ENCODE results near the gene CISTR. TPM values are rescaled to one million over a fixed set of nuclear protein-coding genes. Genes with fewer than 3 reads are reported as not detected.

The CISTR gene
- total RNA-seq, 1 donor from 2014 or later, result not detected

- H3K36me3 Mint-ChIP-seq (ENCODE audit: low read depth, unreplicated experiment), result no peaks in the 10 kb centered on the region
- no peaks in the 10 kb centered on the region for H3K9me3 ChIP-seq (ENCODE audit: insufficient read depth, low read depth, low read length)
- FAIRE-seq (no peak), DNase-seq (ENCODE audit: low read depth) (no peak)
- no peak overlapping the region for H3K4me3 Mint-ChIP-seq (ENCODE audit: unreplicated experiment)
- peaks cover 64% of the 10 kb centered on the region for H3K27me3 Mint-ChIP-seq (ENCODE audit: low read depth, unreplicated experiment)
- H2AFZ ChIP-seq (ENCODE audit: low read depth, low read length), result no peak overlapping the region
- H3K27me3 ChIP-seq (ENCODE audit: insufficient read depth, low read length), result peaks cover 61% of the 10 kb centered on the region
- no peaks in the 10 kb centered on the region for H3K79me2 ChIP-seq (ENCODE audit: insufficient read depth, low read length)
- H3K36me3 ChIP-seq (ENCODE audit: insufficient read depth, low read length), result no peaks in the 10 kb centered on the region
- H3K9ac ChIP-seq (ENCODE audit: low read length), result no peak overlapping the region
- H3K27ac ChIP-seq (ENCODE audit: low read depth, low read length), result no peak overlapping the region
- H3K4me3 ChIP-seq (ENCODE audit: insufficient read depth, low read depth, low read length), result no peak overlapping the region
- no peaks in the 10 kb centered on the region for H3K9me3 Mint-ChIP-seq (ENCODE audit: unreplicated experiment)
- H4K20me1 ChIP-seq (ENCODE audit: insufficient read depth, low read length), result peaks cover 9% of the 10 kb centered on the region
- no peak overlapping the region for H3K4me2 ChIP-seq (ENCODE audit: low read length)
- peaks cover 13% of the 10 kb centered on the region for H3K4me1 ChIP-seq (ENCODE audit: insufficient read depth, low read length)
- H3K27ac Mint-ChIP-seq (ENCODE audit: unreplicated experiment), result no peak overlapping the region
- TF ChIP-seq CTCF (IDR thresholded peaks at IDR 0.05; ENCODE audit: insufficient read depth, low read depth, low read length), result no peak
- no peak for TF ChIP-seq EZH2 (IDR thresholded peaks at IDR 0.05; ENCODE audit: insufficient read depth, low read length)
- H3K4me1 Mint-ChIP-seq (ENCODE audit: low read depth, unreplicated experiment), result peaks cover 3% of the 10 kb centered on the region
These were observed 17.4 kb downstream of the CISTR start for GRCh38 chr12:53734425-53734824.

- no peak for FAIRE-seq
- H3K27ac Mint-ChIP-seq (ENCODE audit: unreplicated experiment), result no peak overlapping the region
- Histone ChIP-seq H3K27ac (ENCODE audit: low read depth, low read length) (no peak overlapping the region), H3K4me3 (ENCODE audit: insufficient read depth, low read depth, low read length) (no peak overlapping the region), H3K4me1 (ENCODE audit: insufficient read depth, low read length) (peaks cover 13% of the 10 kb centered on the region), H3K36me3 (ENCODE audit: insufficient read depth, low read length) (no peaks in the 10 kb centered on the region), H3K79me2 (ENCODE audit: insufficient read depth, low read length) (no peaks in the 10 kb centered on the region), H3K27me3 (ENCODE audit: insufficient read depth, low read length) (peaks cover 54% of the 10 kb centered on the region), H3K9ac (ENCODE audit: low read length) (no peak overlapping the region), H2AFZ (ENCODE audit: low read depth, low read length) (no peak overlapping the region), H3K4me2 (ENCODE audit: low read length) (peak overlapping the region; percentile 39), H3K9me3 (ENCODE audit: insufficient read depth, low read depth, low read length) (no peaks in the 10 kb centered on the region), H4K20me1 (ENCODE audit: insufficient read depth, low read length) (peaks cover 5% of the 10 kb centered on the region)
- peaks cover 58% of the 10 kb centered on the region for H3K27me3 Mint-ChIP-seq (ENCODE audit: low read depth, unreplicated experiment)
- no peak for DNase-seq (ENCODE audit: low read depth)
- H3K4me1 Mint-ChIP-seq (ENCODE audit: low read depth, unreplicated experiment), result no peaks in the 10 kb centered on the region
- TF ChIP-seq EZH2 (IDR thresholded peaks at IDR 0.05; ENCODE audit: insufficient read depth, low read length) (no peak), CTCF (IDR thresholded peaks at IDR 0.05; ENCODE audit: insufficient read depth, low read depth, low read length) (no peak)
- H3K4me3 Mint-ChIP-seq (ENCODE audit: unreplicated experiment), result no peak overlapping the region
- no peaks in the 10 kb centered on the region for H3K36me3 Mint-ChIP-seq (ENCODE audit: low read depth, unreplicated experiment)
- H3K9me3 Mint-ChIP-seq (ENCODE audit: unreplicated experiment), result no peaks in the 10 kb centered on the region
These were observed 18.0 kb downstream of the CISTR start for GRCh38 chr12:53733807-53734200.

- FAIRE-seq, result peak; percentile 39
- H3K27me3 ChIP-seq (ENCODE audit: insufficient read depth, low read length), result peaks cover 49% of the 10 kb centered on the region
These were observed 18.6 kb downstream of the CISTR start for GRCh38 chr12:53733051-53733806.

More at GRCh38 chr12:53733051-53733806, 18.6 kb downstream of the CISTR start:
- Histone ChIP-seq H3K4me3 (ENCODE audit: insufficient read depth, low read depth, low read length) (no peak overlapping the region), H3K4me2 (ENCODE audit: low read length) (peak overlapping the region; percentile 39), H4K20me1 (ENCODE audit: insufficient read depth, low read length) (peaks cover 5% of the 10 kb centered on the region), H2AFZ (ENCODE audit: low read depth, low read length) (no peak overlapping the region), H3K9me3 (ENCODE audit: insufficient read depth, low read depth, low read length) (no peaks in the 10 kb centered on the region), H3K79me2 (ENCODE audit: insufficient read depth, low read length) (no peaks in the 10 kb centered on the region), H3K9ac (ENCODE audit: low read length) (no peak overlapping the region), H3K27ac (ENCODE audit: low read depth, low read length) (no peak overlapping the region), H3K4me1 (ENCODE audit: insufficient read depth, low read length) (peaks cover 13% of the 10 kb centered on the region), H3K36me3 (ENCODE audit: insufficient read depth, low read length) (no peaks in the 10 kb centered on the region)
- H3K9me3 Mint-ChIP-seq (ENCODE audit: unreplicated experiment), result no peaks in the 10 kb centered on the region
- no peak overlapping the region for H3K4me3 Mint-ChIP-seq (ENCODE audit: unreplicated experiment)
- DNase-seq (ENCODE audit: low read depth), result peak; percentile 61
- H3K4me1 Mint-ChIP-seq (ENCODE audit: low read depth, unreplicated experiment), result no peaks in the 10 kb centered on the region
- no peaks in the 10 kb centered on the region for H3K36me3 Mint-ChIP-seq (ENCODE audit: low read depth, unreplicated experiment)
- no peak overlapping the region for H3K27ac Mint-ChIP-seq (ENCODE audit: unreplicated experiment)
- TF ChIP-seq CTCF (IDR thresholded peaks at IDR 0.05; ENCODE audit: insufficient read depth, low read depth, low read length), result no peak
- no peak for TF ChIP-seq EZH2 (IDR thresholded peaks at IDR 0.05; ENCODE audit: insufficient read depth, low read length)
- H3K27me3 Mint-ChIP-seq (ENCODE audit: low read depth, unreplicated experiment), result peaks cover 55% of the 10 kb centered on the region

Data from astrocyte (in vitro differentiated cells and primary cell).